Activated CD4-positive, alpha-beta T cell treated with anti-CD3 and anti-CD28 coated beads, Interleukin-2, amount 10 ng/mL, durations not matched to agents 7 days and 5 days (primary cell): ENCODE measurements around the gene ISCA1. TPM values are rescaled to one million over a fixed set of nuclear protein-coding genes. Genes with fewer than 3 reads are reported as not detected.

Source experiments
- CTCF ChIA-PET: fragments of 350-600 bp; sonication (Branson Sonifier 250); formaldehyde crosslinking; loops from one replicate; lab custom pipeline; 2021; ENCODE audit warnings: antibody characterized with exemption; lab: Charles Lee
- POLR2A ChIA-PET: fragments of 350-600 bp; sonication (Branson Sonifier 250); formaldehyde crosslinking; loops from one replicate; lab custom pipeline; 2021; ENCODE audit warnings: antibody characterized with exemption; lab: Charles Lee
- DNase-seq: peaks from one replicate; pipeline ENCODE4 v3.0.0-alpha.2; 2020
- H3K27ac Mint-ChIP-seq: one replicate; pipeline ENCODE4 v1.8.0; 2021; ENCODE audit warnings: mild to moderate bottlenecking, moderate library complexity, mixed read lengths
- H3K27me3 Mint-ChIP-seq: one replicate; pipeline ENCODE4 v1.8.0; 2021; ENCODE audit warnings: mixed read lengths
- H3K36me3 Mint-ChIP-seq: one replicate; pipeline ENCODE4 v1.8.0; 2021; ENCODE audit warnings: low read depth, mixed read lengths
- H3K4me1 Mint-ChIP-seq: one replicate; pipeline ENCODE4 v1.8.0; 2021; ENCODE audit warnings: mixed read lengths
- H3K4me3 Mint-ChIP-seq: one replicate; pipeline ENCODE4 v1.8.0; 2021; ENCODE audit warnings: mild to moderate bottlenecking, moderate library complexity, mixed read lengths
- H3K9me3 Mint-ChIP-seq: one replicate; pipeline ENCODE4 v1.8.0; 2021; ENCODE audit warnings: mixed read lengths
- total RNA-seq, 2 experiments: library from RNA; stranded (reverse); gene quantifications; one replicate each; pipeline ENCODE4 v1.2.3, GENCODE V29; 2021

Gene ISCA1
- total RNA-seq, 2 experiments from 2014 or later: 16.8 to 19.5 TPM

DNA sequence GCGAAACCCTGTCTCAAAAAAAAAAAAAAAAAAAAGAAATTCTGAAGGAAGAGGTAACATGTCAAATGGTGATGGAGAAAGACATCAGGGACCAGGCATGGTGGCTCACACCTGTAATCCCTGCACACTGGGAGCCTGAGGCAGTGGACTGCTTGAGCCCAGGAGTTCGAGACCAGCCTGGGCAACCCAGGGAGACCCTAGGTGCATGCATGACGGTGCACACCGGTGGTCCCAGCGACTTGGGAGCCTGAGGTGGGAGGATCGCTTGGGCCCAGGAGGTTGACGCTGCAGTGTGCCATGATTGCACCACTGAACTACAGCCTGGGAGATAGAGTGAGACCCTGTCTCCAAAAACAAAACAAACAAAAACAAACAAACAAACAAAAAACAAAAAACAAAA lies 1.8 kb downstream of the ISCA1 start:
- no peaks in the 10 kb centered on the region for H3K9me3 Mint-ChIP-seq
- H3K36me3 Mint-ChIP-seq: peaks cover 6% of the 10 kb centered on the region
- H3K4me1 Mint-ChIP-seq: peaks cover 44% of the 10 kb centered on the region
- H3K27ac Mint-ChIP-seq: no peak overlapping the region
- no peaks in the 10 kb centered on the region for H3K27me3 Mint-ChIP-seq
- ChIA-PET CTCF (interaction anchor here (0.7 kb wide), 1 partner anchor 61 kb away, joined by 3 read pairs; no protein-coding TSS in a partner anchor), POLR2A (no interaction called here)
- DNase-seq: no peak
- peak overlapping the region; percentile 74 for H3K4me3 Mint-ChIP-seq

DNA sequence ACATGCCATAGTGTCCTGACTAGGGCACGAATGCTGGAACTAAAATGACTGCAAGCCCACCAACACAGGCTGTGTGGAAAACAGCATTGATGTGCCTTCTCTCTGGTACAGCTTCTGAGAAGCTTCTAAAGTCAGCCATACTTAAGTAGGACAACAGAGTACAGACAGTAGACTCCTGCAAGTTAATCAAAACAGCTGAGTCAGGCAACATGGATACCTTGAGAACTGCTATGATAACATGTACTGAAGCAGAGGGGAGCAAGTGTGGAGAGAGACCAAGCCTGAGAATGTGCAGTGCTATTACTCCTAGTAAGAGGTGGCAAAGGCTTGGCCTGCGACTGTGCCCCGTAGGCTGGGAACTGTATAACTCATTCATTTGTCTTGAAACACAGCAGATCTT lies 2.5 kb downstream of the ISCA1 start:
- DNase-seq: no peak
- CTCF ChIA-PET: interaction anchor here (0.6 to 0.7 kb wide), 2 partner anchors 62 to 240 kb away, joined by 3 read pairs; no protein-coding TSS in a partner anchor
- Mint-ChIP-seq H3K4me3 (no peak overlapping the region), H3K27me3 (no peaks in the 10 kb centered on the region), H3K27ac (no peak overlapping the region), H3K36me3 (peaks cover 6% of the 10 kb centered on the region), H3K9me3 (no peaks in the 10 kb centered on the region), H3K4me1 (peaks cover 44% of the 10 kb centered on the region)
- POLR2A ChIA-PET: no interaction called here

DNA sequence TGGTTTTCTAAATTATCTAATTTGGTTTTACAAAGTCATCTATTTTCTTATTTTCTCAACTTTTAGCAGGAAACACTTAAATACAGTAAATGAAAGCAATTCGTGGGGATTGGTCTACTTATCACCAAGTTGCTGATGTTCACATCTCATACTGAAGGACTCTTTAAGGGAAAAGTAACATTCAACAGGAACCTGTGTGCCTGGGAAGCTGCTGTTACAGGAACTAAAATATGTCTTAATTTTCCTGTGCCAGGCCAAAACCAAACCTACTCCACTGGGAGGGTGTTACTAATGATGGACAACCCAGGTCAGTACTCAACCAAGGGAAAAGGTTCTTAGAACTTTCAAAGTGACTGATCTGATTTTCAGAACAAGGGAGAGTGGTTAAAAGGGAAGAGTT lies 5.3 kb downstream of the ISCA1 start:
- no peak for DNase-seq
- H3K4me1 Mint-ChIP-seq: peaks cover 31% of the 10 kb centered on the region
- peaks cover 19% of the 10 kb centered on the region for H3K36me3 Mint-ChIP-seq
- no peaks in the 10 kb centered on the region for H3K27me3 Mint-ChIP-seq
- H3K4me3 Mint-ChIP-seq: no peak overlapping the region
- H3K9me3 Mint-ChIP-seq: no peaks in the 10 kb centered on the region
- CTCF ChIA-PET: no interaction called here
- POLR2A ChIA-PET: no interaction called here
- H3K27ac Mint-ChIP-seq: no peak overlapping the region

DNA sequence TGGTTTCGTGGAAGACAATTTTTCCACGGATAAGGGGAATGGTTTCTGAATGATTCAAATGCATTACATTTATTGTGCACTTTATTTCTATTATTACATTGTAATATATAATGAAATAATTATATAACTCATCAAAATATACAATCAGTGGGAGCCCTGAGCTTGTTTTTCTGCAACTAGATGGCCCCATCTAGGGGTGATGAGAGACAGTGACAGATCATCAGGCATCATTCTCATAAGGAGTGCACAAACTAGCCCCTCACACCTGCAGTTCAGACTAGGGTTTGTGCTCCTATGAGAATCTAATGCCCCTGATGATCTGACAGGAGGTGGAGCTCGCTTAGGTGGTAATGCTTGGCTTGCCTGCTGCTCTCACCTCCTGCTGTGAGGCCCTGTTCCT lies 6.4 kb downstream of the ISCA1 start:
- H3K27me3 Mint-ChIP-seq: no peaks in the 10 kb centered on the region
- H3K36me3 Mint-ChIP-seq: peaks cover 30% of the 10 kb centered on the region
- H3K27ac Mint-ChIP-seq: no peak overlapping the region
- H3K4me3 Mint-ChIP-seq: no peak overlapping the region
- peaks cover 25% of the 10 kb centered on the region for H3K4me1 Mint-ChIP-seq
- POLR2A ChIA-PET: no interaction called here
- CTCF ChIA-PET: no interaction called here
- no peak for DNase-seq
- H3K9me3 Mint-ChIP-seq: peaks cover 2% of the 10 kb centered on the region

DNA sequence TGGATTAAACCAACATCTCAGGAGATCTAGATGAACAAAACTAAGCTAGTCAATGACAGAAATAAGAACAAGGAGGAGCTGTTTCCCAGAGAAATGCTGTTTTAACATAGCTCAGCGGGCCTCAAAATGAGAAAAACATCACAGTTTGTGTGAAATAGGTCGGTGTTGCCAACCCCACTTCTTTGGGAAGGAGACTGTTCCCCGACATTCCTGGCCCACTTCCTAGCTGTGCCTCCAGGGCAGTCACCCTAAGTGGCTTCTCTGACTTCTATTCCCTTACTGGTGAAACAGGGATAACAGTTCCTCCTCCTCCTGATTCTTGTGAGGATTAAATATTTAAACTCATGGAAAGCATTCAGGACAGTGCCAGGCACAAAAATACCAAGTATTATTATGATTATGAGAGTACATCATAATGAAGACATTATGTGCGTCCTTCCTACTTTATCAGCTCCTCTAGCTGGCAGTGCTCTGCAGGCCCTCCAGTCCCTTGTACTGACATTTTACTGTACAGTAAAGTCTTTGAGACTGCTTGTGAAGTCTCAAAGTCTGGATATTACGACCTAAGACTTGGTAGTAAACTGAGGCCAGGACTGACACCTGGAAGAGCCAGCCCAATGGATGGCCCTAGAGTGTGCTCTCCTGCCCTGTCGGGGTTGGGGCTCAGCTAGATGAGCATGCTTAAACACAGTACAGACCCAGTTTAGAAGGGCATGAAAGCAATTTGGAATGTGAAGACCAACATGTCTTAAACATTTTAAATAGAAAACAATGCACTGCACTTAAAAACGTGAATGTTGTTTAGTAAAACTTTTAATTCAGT lies 7.3 kb downstream of the ISCA1 start:
- CTCF ChIA-PET: no interaction called here
- Mint-ChIP-seq H3K4me1 (peaks cover 20% of the 10 kb centered on the region), H3K36me3 (peaks cover 29% of the 10 kb centered on the region), H3K4me3 (no peak overlapping the region), H3K9me3 (peaks cover 2% of the 10 kb centered on the region), H3K27me3 (no peaks in the 10 kb centered on the region), H3K27ac (no peak overlapping the region)
- DNase-seq: no peak
- POLR2A ChIA-PET: no interaction called here

DNA sequence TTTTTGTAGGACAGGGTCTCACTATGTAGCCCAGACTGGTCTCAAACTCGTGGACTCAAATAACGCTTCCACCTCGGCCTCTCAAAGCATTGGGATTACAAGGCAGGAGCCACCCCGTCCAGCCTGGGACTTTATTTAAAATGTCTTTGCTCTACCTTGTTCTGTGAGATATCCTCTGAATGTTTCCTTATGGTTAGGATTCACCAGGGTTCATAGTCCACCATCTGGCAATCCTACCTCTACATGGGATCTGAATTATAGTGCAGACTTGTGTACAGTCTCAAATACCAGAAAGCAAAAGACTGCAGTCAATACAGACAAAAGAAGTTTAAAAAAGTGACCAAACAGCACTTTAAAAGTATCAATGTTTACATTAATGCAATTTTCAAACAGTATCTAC lies 10.1 kb downstream of the ISCA1 start:
- H3K27me3 Mint-ChIP-seq: no peaks in the 10 kb centered on the region
- peaks cover 2% of the 10 kb centered on the region for H3K9me3 Mint-ChIP-seq
- H3K27ac Mint-ChIP-seq: no peak overlapping the region
- no peak for DNase-seq
- POLR2A ChIA-PET: no interaction called here
- no peak overlapping the region for H3K4me3 Mint-ChIP-seq
- CTCF ChIA-PET: no interaction called here
- H3K4me1 Mint-ChIP-seq: peaks cover 4% of the 10 kb centered on the region
- H3K36me3 Mint-ChIP-seq: peaks cover 30% of the 10 kb centered on the region

DNA sequence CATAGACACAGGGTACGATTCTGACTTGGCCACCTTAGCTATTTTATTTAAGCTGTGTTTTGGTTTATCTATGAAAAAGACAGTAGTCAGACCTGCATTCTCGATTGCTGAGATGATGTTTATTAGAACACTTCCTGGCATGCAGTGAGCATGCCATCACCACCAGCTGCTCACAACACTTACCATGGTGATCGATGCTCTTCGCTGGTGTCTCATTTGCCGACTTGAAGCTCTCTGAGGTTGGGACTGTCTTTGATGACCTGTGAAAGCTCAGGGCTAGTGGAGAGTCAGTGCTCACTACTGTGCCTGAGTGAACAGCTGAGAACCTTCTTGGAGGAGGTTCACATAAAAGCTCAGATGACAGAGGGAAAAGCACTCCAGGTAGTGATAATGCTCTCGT lies 18.5 kb downstream of the ISCA1 start:
- Mint-ChIP-seq H3K9me3 (no peaks in the 10 kb centered on the region), H3K27me3 (no peaks in the 10 kb centered on the region), H3K27ac (no peak overlapping the region), H3K4me3 (no peak overlapping the region), H3K4me1 (no peaks in the 10 kb centered on the region), H3K36me3 (peaks cover 17% of the 10 kb centered on the region)
- POLR2A ChIA-PET: no interaction called here
- DNase-seq: no peak
- CTCF ChIA-PET: no interaction called here

DNA sequence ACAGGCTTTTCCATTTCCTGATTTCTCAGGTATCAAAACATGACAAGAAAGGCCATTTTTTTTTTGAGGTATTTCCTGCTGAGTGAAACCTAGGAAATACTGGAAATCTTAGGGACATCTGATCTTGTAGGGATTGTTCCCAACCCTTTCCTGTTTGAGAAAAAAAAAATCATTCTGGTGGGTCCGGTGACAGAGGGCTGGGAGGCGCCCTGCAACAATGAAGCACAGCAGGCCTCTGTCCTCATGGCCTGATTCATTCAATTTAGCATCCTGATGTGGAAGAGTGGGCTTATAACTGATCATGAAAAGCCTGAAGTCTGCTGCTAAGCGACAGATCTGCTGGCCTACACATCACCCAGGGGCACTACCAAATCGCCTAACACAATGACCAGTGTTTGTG lies 19.8 kb downstream of the ISCA1 start:
- peaks cover 15% of the 10 kb centered on the region for H3K36me3 Mint-ChIP-seq
- no peaks in the 10 kb centered on the region for H3K4me1 Mint-ChIP-seq
- H3K9me3 Mint-ChIP-seq: no peaks in the 10 kb centered on the region
- H3K27ac Mint-ChIP-seq: no peak overlapping the region
- ChIA-PET POLR2A (no interaction called here), CTCF (interaction anchor here (0.7 kb wide), 1 partner anchor 253 kb away, joined by 3 read pairs; no protein-coding TSS in a partner anchor)
- no peak overlapping the region for H3K4me3 Mint-ChIP-seq
- no peaks in the 10 kb centered on the region for H3K27me3 Mint-ChIP-seq
- DNase-seq: no peak

DNA sequence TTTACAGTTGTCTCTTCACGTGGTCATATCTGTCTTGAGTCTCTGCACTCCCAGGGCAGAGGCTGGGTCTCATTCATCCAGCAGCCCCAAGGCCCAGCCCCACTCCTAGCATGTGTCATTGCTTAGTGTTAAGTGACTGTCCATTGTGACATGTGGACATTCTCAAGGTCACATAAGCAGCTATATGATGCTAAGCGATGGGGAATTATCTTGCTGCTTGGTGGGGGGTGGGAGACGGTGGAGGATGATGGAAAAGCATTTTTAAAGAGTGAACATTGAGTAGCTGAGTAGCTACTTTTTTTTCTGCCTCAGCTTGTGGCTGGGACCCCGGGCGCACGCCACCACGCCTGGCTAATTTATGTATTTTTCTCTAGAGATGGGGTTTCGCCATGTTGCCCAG lies 22.8 kb downstream of the ISCA1 start, which contains the start of gene C9orf153:
Gene C9orf153 (minus strand): TSS at position 101 of the 400 bp plus-strand sequence. CDS start 30,054 bp downstream, outside the sequence.
- H3K9me3 Mint-ChIP-seq: no peaks in the 10 kb centered on the region
- H3K27ac Mint-ChIP-seq: no peak within 1 kb of the TSS
- H3K4me1 Mint-ChIP-seq: no peaks in the 10 kb centered on the region
- H3K36me3 Mint-ChIP-seq: peaks cover 14% of the 10 kb centered on the region
- no peak for DNase-seq
- no peaks in the 10 kb centered on the region for H3K27me3 Mint-ChIP-seq
- CTCF ChIA-PET: no interaction called here
- no peak within 1 kb of the TSS for H3K4me3 Mint-ChIP-seq
- POLR2A ChIA-PET: no interaction called here

DNA sequence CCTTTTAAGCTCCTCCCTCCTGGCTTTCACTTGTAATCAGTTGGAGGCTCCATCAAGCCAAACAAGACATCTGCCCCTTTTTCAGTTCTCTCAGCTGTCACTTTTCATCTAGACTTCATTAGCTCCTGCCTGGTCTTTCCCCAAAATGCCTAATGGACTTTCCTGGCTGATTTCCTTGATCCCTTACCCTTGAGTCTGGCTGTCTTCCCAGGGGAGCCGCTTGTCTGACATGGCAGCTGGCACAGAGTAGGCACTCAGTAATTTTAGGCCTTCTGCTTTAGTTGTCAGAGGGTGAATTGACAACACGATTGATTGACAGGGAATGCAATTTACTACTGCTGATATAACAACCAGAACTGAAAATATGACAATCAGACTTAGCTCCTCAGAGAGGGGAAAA lies 24.9 kb downstream of the ISCA1 start:
- Mint-ChIP-seq H3K27ac (no peak overlapping the region), H3K4me3 (no peak overlapping the region), H3K27me3 (no peaks in the 10 kb centered on the region), H3K4me1 (no peaks in the 10 kb centered on the region), H3K9me3 (peaks cover 5% of the 10 kb centered on the region), H3K36me3 (no peaks in the 10 kb centered on the region)
- ChIA-PET POLR2A (no interaction called here), CTCF (no interaction called here)
- no peak for DNase-seq

DNA sequence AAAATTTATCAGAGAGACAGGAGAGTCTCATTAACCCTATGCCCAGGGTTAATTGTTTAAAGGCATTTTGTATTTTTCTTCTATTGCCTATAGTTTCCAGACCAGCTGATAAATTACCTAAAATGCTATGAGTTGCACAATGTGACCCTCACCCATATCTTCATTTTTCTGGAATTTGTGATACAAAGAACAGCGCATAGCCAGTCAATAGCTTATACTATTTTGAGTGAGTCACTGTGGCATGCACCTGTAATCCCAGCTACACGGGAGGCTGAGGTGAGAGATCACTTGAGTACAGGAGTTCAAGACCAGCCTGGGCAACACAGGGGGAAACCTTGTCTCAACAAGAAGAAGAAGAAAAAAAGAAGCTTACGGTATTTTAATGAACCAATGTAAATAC lies 25.7 kb downstream of the ISCA1 start:
- no peak for DNase-seq
- Mint-ChIP-seq H3K36me3 (no peaks in the 10 kb centered on the region), H3K4me3 (no peak overlapping the region), H3K9me3 (peaks cover 5% of the 10 kb centered on the region), H3K27ac (no peak overlapping the region), H3K4me1 (no peaks in the 10 kb centered on the region), H3K27me3 (no peaks in the 10 kb centered on the region)
- POLR2A ChIA-PET: no interaction called here
- CTCF ChIA-PET: no interaction called here

DNA sequence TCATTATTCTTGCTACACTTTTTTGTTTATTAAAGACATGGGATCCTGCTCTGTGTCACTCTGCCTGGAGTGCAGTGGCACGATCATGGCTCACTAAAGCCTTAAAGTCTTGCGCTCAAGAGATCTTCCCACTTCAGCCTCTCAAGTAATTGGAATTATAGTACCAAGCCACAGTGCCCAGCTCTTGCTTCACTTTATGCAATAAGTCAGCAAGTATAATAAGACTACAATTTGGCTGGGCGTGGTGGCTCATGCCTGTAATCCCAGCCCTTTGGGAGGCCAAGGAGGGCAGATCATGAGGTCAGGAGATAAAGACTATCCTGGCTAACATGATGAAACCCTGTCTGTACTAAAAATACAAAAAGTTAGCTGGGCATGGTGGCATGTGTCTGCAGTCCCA lies 28.8 kb downstream of the ISCA1 start:
- CTCF ChIA-PET: interaction anchor here (1.0 kb wide), 1 partner anchor 22 kb away, joined by 4 read pairs; no protein-coding TSS in a partner anchor
- Mint-ChIP-seq H3K27ac (no peak overlapping the region), H3K4me3 (no peak overlapping the region), H3K36me3 (no peaks in the 10 kb centered on the region), H3K9me3 (peaks cover 5% of the 10 kb centered on the region), H3K4me1 (no peaks in the 10 kb centered on the region), H3K27me3 (peaks cover 2% of the 10 kb centered on the region)
- POLR2A ChIA-PET: no interaction called here
- no peak for DNase-seq

DNA sequence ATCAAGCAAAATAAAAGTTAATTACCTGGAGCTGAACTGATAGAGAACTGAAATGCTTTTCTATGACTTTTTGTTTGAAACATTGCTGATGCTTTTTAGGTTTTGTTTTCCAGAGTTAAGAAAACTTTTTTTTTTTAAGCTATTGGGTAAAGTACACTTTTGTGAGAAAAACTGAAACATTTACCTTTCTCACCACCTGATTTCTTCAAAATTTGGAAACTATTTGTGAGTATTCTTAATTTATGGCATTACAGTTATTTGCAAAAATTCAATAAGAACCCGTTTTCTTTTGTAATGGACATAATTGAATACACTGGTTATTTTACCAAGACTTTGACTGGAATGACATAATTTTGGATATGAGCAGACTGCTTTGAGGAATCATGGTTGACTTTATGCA lies 29.5 kb downstream of the ISCA1 start:
- no peaks in the 10 kb centered on the region for H3K36me3 Mint-ChIP-seq
- no peak for DNase-seq
- POLR2A ChIA-PET: no interaction called here
- peaks cover 2% of the 10 kb centered on the region for H3K27me3 Mint-ChIP-seq
- peaks cover 5% of the 10 kb centered on the region for H3K9me3 Mint-ChIP-seq
- H3K27ac Mint-ChIP-seq: no peak overlapping the region
- H3K4me1 Mint-ChIP-seq: no peaks in the 10 kb centered on the region
- CTCF ChIA-PET: no interaction called here
- no peak overlapping the region for H3K4me3 Mint-ChIP-seq
